ENCODE results near the gene CNTN1.

Gene CNTN1

GRCh38 chr12:40646911-40647310, 45.3 kb upstream of the CNTN1 start:
- no peak for DNase-seq
- Histone ChIP-seq H3K27me3 (replicated peaks) (no peaks in the 10 kb centered on the region), H3K27ac (no peak overlapping the region), H3K4me3 (ENCODE audit: low read depth, low read length) (no peak overlapping the region), H3K36me3 (replicated peaks) (no peaks in the 10 kb centered on the region)
- TF ChIP-seq CTCF (IDR thresholded peaks at IDR 0.05; ENCODE audit: low read depth, low read length, missing control alignments), result no peak
- in situ Hi-C loops (cut with HindIII; ENCODE audit: low pct_ligation_motif_present, low sequenced_read_pairs), result no loop called here

GRCh38 chr12:40647651-40648050, 44.6 kb upstream of the CNTN1 start:
- in situ Hi-C loops (cut with HindIII; ENCODE audit: low pct_ligation_motif_present, low sequenced_read_pairs), result no loop called here
- H3K27ac ChIP-seq, result no peak overlapping the region
- TF ChIP-seq CTCF (IDR thresholded peaks at IDR 0.05; ENCODE audit: low read depth, low read length, missing control alignments), result no peak

DNA sequence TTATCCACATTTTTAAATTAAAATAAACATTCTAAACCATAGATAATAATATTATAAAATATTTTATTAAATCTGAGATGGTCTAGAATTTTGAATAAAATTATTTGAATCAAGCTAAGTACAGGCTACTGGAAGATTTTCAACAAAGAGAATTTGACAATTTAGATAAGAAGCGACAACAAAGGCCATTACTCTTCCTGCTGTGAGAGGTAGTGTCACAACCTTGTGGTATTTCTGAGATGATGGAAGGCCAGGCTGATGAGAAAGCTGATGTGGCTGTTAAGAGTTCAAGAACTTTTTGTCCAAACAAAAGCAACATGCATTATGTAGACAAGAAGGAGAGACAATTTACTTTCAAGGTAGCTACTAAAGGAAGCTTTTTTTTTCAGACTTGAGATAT, 43.7 kb upstream of the CNTN1 start:
- in situ Hi-C loops (cut with HindIII; ENCODE audit: low pct_ligation_motif_present, low sequenced_read_pairs), result no loop called here

More at GRCh38 chr12:40647651-40648050, 44.6 kb upstream of the CNTN1 start:
- no peak for DNase-seq
- Histone ChIP-seq H3K4me3 (ENCODE audit: low read depth, low read length) (no peak overlapping the region), H3K27me3 (replicated peaks) (no peaks in the 10 kb centered on the region), H3K36me3 (replicated peaks) (no peaks in the 10 kb centered on the region)

DNA sequence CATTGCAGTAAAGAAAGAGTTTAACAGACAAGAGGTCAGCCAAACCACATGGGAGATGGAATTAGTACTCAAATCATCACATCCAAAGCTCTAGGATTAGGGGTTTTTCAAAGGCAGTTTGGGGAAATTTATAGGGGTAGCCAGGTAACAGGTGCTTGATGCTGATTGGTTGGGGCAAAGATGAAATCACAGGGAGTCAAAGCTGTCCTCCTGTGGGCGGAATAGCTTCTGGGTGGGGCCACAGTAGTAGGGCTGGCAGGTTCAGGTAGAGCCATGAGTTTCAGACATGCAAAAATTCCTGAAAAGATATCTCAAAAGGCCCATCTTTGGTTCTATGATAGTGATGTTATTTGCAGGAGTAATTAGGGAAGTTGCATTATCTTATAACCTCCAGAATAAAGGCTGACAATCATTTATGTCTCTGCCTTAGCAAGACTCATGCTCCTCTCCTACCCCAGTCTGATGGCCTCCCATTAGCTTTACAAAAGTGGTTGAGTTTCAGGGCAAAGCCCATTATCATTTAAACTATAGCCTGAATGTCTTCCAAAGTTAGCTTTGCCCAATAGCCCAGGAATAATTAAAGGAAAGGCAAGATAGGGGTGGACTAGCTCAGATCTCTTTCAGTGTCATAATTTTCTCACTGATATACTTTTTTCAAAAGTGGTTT, 42.1 kb upstream of the CNTN1 start:
- H3K4me3 ChIP-seq (ENCODE audit: low read depth, low read length), result no peak overlapping the region
- H3K27ac ChIP-seq, result no peak overlapping the region
- H3K36me3 ChIP-seq (replicated peaks), result no peaks in the 10 kb centered on the region
- no peak for TF ChIP-seq CTCF (IDR thresholded peaks at IDR 0.05; ENCODE audit: low read depth, low read length, missing control alignments)
- H3K27me3 ChIP-seq (replicated peaks), result no peaks in the 10 kb centered on the region
- in situ Hi-C loops (cut with HindIII; ENCODE audit: low pct_ligation_motif_present, low sequenced_read_pairs), result no loop called here
- no peak for DNase-seq

More for the DNA sequence above, 43.7 kb upstream of the CNTN1 start:
- H3K4me3 ChIP-seq (ENCODE audit: low read depth, low read length), result no peak overlapping the region
- DNase-seq, result no peak
- no peaks in the 10 kb centered on the region for H3K36me3 ChIP-seq (replicated peaks)
- no peak overlapping the region for H3K27ac ChIP-seq
- TF ChIP-seq CTCF (IDR thresholded peaks at IDR 0.05; ENCODE audit: low read depth, low read length, missing control alignments), result no peak
- H3K27me3 ChIP-seq (replicated peaks), result no peaks in the 10 kb centered on the region

DNA sequence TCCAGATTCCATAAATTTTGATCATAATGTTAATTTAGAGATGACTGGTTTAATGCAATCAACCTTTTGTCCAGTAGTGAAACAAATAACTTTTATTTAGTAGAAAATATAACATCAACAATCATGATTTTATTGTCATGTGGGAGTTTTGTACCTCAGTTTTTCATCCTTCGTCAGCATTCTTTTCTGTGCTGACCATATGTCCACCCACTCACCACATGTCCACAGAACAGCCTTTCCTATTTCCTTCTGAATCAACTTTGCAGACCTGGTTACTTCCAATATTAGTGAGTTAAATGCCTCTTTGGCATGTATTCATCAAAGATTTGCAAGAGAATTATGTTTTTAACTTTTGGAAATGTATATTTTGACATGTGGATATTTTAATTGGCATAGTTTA, 36.8 kb upstream of the CNTN1 start:
- in situ Hi-C loops (cut with HindIII; ENCODE audit: low pct_ligation_motif_present, low sequenced_read_pairs), result no loop called here
- DNase-seq, result no peak
- no peaks in the 10 kb centered on the region for H3K36me3 ChIP-seq (replicated peaks)
- no peaks in the 10 kb centered on the region for H3K27me3 ChIP-seq (replicated peaks)
- H3K4me3 ChIP-seq (ENCODE audit: low read depth, low read length), result no peak overlapping the region
- no peak for TF ChIP-seq CTCF (IDR thresholded peaks at IDR 0.05; ENCODE audit: low read depth, low read length, missing control alignments)
- H3K27ac ChIP-seq, result no peak overlapping the region

DNA sequence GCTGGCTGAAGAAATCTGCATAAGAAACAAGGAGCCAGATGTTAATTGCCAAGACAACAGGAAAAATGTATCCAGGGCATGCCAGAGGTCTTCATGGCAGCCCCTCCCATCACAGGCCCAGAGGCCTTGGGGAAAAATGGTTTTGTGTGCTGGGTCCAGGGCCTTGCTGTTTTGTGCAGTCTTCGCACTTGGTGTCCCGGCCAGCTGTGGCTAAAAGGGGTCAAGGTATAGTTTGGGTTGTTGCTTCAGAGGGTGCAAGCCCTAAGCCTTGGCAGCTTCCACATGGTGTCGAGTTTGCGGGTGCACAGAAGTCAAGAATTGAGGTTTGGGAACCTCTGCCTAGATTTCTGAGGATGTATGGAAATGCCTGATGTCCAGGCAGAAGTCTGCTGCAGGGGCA, 29.9 kb upstream of the CNTN1 start:
- Histone ChIP-seq H3K27me3 (replicated peaks) (no peaks in the 10 kb centered on the region), H3K4me3 (ENCODE audit: low read depth, low read length) (no peak overlapping the region), H3K36me3 (replicated peaks) (no peaks in the 10 kb centered on the region), H3K27ac (no peak overlapping the region)
- no peak for TF ChIP-seq CTCF (IDR thresholded peaks at IDR 0.05; ENCODE audit: low read depth, low read length, missing control alignments)
- DNase-seq, result no peak
- in situ Hi-C loops (cut with HindIII; ENCODE audit: low pct_ligation_motif_present, low sequenced_read_pairs), result no loop called here
